B cell (primary cell): Measurements from ENCODE around the gene MAP2K3. TPM values are rescaled to one million over a fixed set of nuclear protein-coding genes. Genes with fewer than 3 reads are reported as not detected.

Experiments
- ATAC-seq: fragments of 200-7000 bp; cut with Tn5 transposase; one replicate; pipeline ENCODE4 v1.10.0; 2021; ENCODE audit warnings: low read depth, mild to moderate bottlenecking, moderate number of reproducible peaks, moderate library complexity
- CTCF ChIA-PET: fragments of 350-600 bp; sonication (Branson Sonifier 250); formaldehyde crosslinking; loops from one replicate; lab custom pipeline; 2021; ENCODE audit warnings: antibody characterized with exemption, inconsistent platforms; lab: Charles Lee
- POLR2A ChIA-PET: fragments of 350-600 bp; sonication (Branson Sonifier 250); formaldehyde crosslinking; loops from one replicate; lab custom pipeline; 2021; ENCODE audit warnings: antibody characterized with exemption; lab: Charles Lee
- DNase-seq: peaks from one replicate; pipeline ENCODE4 v3.0.0; 2013
- H2AFZ ChIP-seq: 2 replicates; pipeline ENCODE4 v1.6.1; 2012; ENCODE audit warnings: mild to moderate bottlenecking, low read depth, low read length; ENCODE audit not compliant: insufficient read depth, poor library complexity, severe bottlenecking
- H3K27ac ChIP-seq, 2 donors: 1 replicate in 1 of 2; 2 replicates in 1 of 2; pipeline ENCODE4 v1.5.1; 2012 to 2013; ENCODE audit warnings: low read length in 2 of 2, mild to moderate bottlenecking in 2 of 2, moderate library complexity in 1 of 2
- H3K27me3 ChIP-seq, 4 experiments: fragments of 200-600 bp in 1 of 4; sonication (generic) in 1 of 4; replicated peaks in 1 of 4; 1 replicate in 2 of 4; 2 replicates in 2 of 4; pipeline versions ENCODE4 v1.6.1 to v1.7.0; 2013 to 2016; ENCODE audit warnings: low read length in 3 of 4, mild to moderate bottlenecking in 2 of 4, mixed read lengths in 1 of 4, moderate library complexity in 1 of 4; ENCODE audit not compliant: insufficient read depth in 4 of 4, control insufficient read depth in 3 of 4; ENCODE audit errors: control extremely low read depth in 1 of 4
- H3K36me3 ChIP-seq, 2 experiments: replicated peaks in 1 of 2; 1 replicate in 1 of 2; 2 replicates in 1 of 2; pipeline versions ENCODE4 v1.6.1 to v1.7.1; 2013; ENCODE audit warnings: low read length in 1 of 2; ENCODE audit not compliant: insufficient read depth in 2 of 2, control insufficient read depth in 1 of 2; ENCODE audit errors: control extremely low read depth in 1 of 2, extremely low read depth in 1 of 2
- H3K4me1 ChIP-seq, 2 donors: fragments of 200-600 bp in 1 of 2; sonication (generic) in 1 of 2; 1 replicate in 1 of 2; 2 replicates in 1 of 2; pipeline versions ENCODE4 v1.5.1 to v1.6.1; 2013 to 2017; ENCODE audit warnings: low read length in 2 of 2; ENCODE audit not compliant: control insufficient read depth in 2 of 2, insufficient read depth in 2 of 2
- H3K4me2 ChIP-seq: replicated peaks from 2 replicates; pipeline ENCODE3; 2012; ENCODE audit warnings: mild to moderate bottlenecking, low read depth, low read length; ENCODE audit not compliant: poor library complexity, severe bottlenecking
- H3K4me3 ChIP-seq, 5 experiments: fragments of 200-600 bp in 1 of 5; sonication (generic) in 1 of 5; 1 replicate in 3 of 5; 2 replicates in 2 of 5; pipeline versions ENCODE4 v1.5.1 to v1.7.0; 2011 to 2016; ENCODE audit warnings: low read length in 4 of 5, mild to moderate bottlenecking in 4 of 5, low read depth in 2 of 5, control low read depth in 1 of 5, moderate library complexity in 1 of 5; ENCODE audit not compliant: insufficient read depth in 1 of 5; ENCODE audit errors: control extremely low read depth in 1 of 5, extremely low read depth in 1 of 5
- H3K79me2 ChIP-seq: fragments of 200-600 bp; sonication (generic); one replicate; pipeline ENCODE4 v1.6.0; 2016; ENCODE audit warnings: low read length; ENCODE audit not compliant: control insufficient read depth, insufficient read depth
- H3K9ac ChIP-seq: fragments of 200-600 bp; sonication (generic); 2 replicates; pipeline ENCODE4 v1.6.1; 2017; ENCODE audit warnings: mild to moderate bottlenecking, low read length, moderate library complexity
- H3K9me3 ChIP-seq, 3 donors: one replicate each; pipeline versions ENCODE4 v1.6.1 to v1.7.1; 2013; ENCODE audit warnings: low read length in 2 of 3; ENCODE audit not compliant: control insufficient read depth in 2 of 3, insufficient read depth in 1 of 3; ENCODE audit errors: control extremely low read depth in 1 of 3
- H4K20me1 ChIP-seq: 2 replicates; pipeline ENCODE4 v1.6.0; 2012; ENCODE audit warnings: mild to moderate bottlenecking, low read length; ENCODE audit not compliant: insufficient read depth, control insufficient read depth, poor library complexity, severe bottlenecking
- H3K27ac Mint-ChIP-seq: one replicate; pipeline ENCODE4 v1.8.0; 2021; ENCODE audit warnings: mixed read lengths
- H3K27me3 Mint-ChIP-seq: one replicate; pipeline ENCODE4 v1.8.0; 2021; ENCODE audit warnings: mixed read lengths
- H3K4me1 Mint-ChIP-seq: one replicate; pipeline ENCODE4 v1.8.0; 2021; ENCODE audit warnings: mixed read lengths
- H3K4me3 Mint-ChIP-seq: one replicate; pipeline ENCODE4 v1.8.0; 2021; ENCODE audit warnings: mixed read lengths
- H3K9me3 Mint-ChIP-seq: one replicate; pipeline ENCODE4 v1.8.0; 2022; ENCODE audit warnings: mixed read lengths; ENCODE audit not compliant: insufficient read depth
- EZH2 ChIP-seq: IDR thresholded peaks from 2 replicates; pipeline ENCODE4 v1.6.1; 2012; ENCODE audit warnings: borderline replicate concordance, low read depth, mild to moderate bottlenecking, moderate library complexity, low read length; ENCODE audit not compliant: insufficient read depth, poor library complexity, severe bottlenecking
- WGBS: methylation state at CpG from one replicate; pipeline ENCODE4 v1.1.5; 2013; ENCODE audit warnings: missing lambda C conversion rate; ENCODE audit not compliant: insufficient coverage; 5-methylcytosine and 5-hydroxymethylcytosine counted together
- intact Hi-C: fragments of 100-400 bp; cut with micrococcal nuclease; formaldehyde crosslinking; loops from one replicate; pipeline ENCODE4 v1.10.0; 2022
- polyA plus RNA-seq: library from polyadenylated mRNA; depleted of rRNA; stranded (reverse); fragments of >200 nt; gene quantifications from 2 replicates; pipeline ENCODE4 v1.2.3, GENCODE V29; 2012
- total RNA-seq, 2 donors: library from RNA; stranded (reverse); fragments of 120-200 nt in 1 of 2; gene quantifications; 1 replicate in 1 of 2; 2 replicates in 1 of 2; pipeline versions ENCODE4 v1.2.3 to v1.2.4, GENCODE V29; 2013 to 2022
- TF ChIP-seq, protein P1 (sequence below): fragments of 200-600 bp; IDR thresholded peaks from one replicate; pipeline ENCODE4 v1.8.0; 2022; ENCODE audit warnings: antibody characterized with exemption, mild to moderate bottlenecking

MAP2K3 gene
- total and polyA plus RNA-seq, 2 donors (not counting 1 experiment from before 2014, with no cell fraction given) = 61.0 to 118 TPM

DNA sequence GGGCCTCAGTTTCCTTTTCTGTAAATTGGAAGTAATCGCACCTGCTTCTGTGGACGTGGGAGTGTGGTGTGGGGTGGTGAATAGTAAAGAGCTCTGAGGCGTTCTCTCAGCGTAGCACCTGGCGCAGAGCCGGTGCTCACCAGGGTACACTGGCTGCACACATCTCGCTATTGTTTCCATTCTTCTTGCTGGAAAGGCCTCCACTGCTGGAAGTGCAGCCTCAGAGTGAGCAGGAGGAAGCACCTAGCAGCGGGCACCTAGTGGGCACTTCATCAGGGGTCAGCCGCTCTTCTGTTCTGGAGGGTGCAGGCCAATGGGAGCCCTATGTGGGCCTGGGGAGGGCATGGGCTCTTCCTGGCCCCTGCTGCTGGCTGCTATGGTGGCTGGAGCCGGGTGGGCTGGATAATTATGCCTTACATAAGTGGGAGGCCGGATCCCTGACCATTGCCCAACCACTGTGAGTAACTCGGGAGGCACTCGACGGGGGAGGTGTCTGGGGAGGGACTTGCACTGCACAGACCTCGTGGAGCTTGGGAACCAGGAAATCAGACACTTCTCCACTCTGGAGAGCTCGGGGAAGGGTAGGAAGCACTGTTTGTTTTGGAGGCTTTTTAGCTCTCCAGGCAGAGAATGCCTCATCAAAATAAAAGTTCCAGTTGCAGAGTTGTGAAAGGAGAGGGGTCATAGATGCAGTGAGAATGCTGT lies 1.7 kb downstream of the MAP2K3 start:
- Histone ChIP-seq H3K4me1 (peaks cover 49 to 77% of the 10 kb centered on the region in 2 donors), H3K79me2 (peaks cover 76% of the 10 kb centered on the region), H2AFZ (no peak overlapping the region), H3K4me2 (peak overlapping the region; percentile 90), H3K27me3 (no peaks in the 10 kb centered on the region), H3K36me3 (peaks cover 0 to 6% of the 10 kb centered on the region in 2 experiments), H3K9ac (peak overlapping the region; percentile 92), H3K4me3 (peak overlapping the region; percentile 81 to 98 (median 93)), H3K9me3 (peaks cover 0 to 5% (median 0%) of the 10 kb centered on the region in 3 donors), H3K27ac (peak overlapping the region; percentile 95), H4K20me1 (peaks cover 48% of the 10 kb centered on the region)
- H3K27ac Mint-ChIP-seq = peak overlapping the region; percentile 99
- ChIA-PET POLR2A (interaction anchor here (2.7 kb wide), 1 partner anchor 10 kb away, joined by 18 read pairs; no protein-coding TSS in a partner anchor), CTCF (interaction anchor here (0.8 to 4.3 kb wide), 4 partner anchors 10 to 226 kb away, joined by 3 to 42 read pairs (median 4); no protein-coding TSS in a partner anchor)
- 4% methylated on average over 12 of the region's 16 CpGs for whole genome bisulfite sequencing
- H3K4me3 Mint-ChIP-seq = peak overlapping the region; percentile 96
- no peaks in the 10 kb centered on the region for H3K9me3 Mint-ChIP-seq
- TF ChIP-seq, protein P1, sequence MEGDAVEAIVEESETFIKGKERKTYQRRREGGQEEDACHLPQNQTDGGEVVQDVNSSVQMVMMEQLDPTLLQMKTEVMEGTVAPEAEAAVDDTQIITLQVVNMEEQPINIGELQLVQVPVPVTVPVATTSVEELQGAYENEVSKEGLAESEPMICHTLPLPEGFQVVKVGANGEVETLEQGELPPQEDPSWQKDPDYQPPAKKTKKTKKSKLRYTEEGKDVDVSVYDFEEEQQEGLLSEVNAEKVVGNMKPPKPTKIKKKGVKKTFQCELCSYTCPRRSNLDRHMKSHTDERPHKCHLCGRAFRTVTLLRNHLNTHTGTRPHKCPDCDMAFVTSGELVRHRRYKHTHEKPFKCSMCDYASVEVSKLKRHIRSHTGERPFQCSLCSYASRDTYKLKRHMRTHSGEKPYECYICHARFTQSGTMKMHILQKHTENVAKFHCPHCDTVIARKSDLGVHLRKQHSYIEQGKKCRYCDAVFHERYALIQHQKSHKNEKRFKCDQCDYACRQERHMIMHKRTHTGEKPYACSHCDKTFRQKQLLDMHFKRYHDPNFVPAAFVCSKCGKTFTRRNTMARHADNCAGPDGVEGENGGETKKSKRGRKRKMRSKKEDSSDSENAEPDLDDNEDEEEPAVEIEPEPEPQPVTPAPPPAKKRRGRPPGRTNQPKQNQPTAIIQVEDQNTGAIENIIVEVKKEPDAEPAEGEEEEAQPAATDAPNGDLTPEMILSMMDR = no peak
- no peak for TF ChIP-seq EZH2
- DNase-seq = no peak
- H3K27me3 Mint-ChIP-seq = no peaks in the 10 kb centered on the region
- intact Hi-C loops = no loop called here
- no peak for ATAC-seq
- peaks cover 75% of the 10 kb centered on the region for H3K4me1 Mint-ChIP-seq
